ENCODE measurements around the gene TDRD3.

GRCh38 chr13:60433505-60433904, 36.5 kb downstream of the TDRD3 start:
- TF ChIP-seq, protein P1, sequence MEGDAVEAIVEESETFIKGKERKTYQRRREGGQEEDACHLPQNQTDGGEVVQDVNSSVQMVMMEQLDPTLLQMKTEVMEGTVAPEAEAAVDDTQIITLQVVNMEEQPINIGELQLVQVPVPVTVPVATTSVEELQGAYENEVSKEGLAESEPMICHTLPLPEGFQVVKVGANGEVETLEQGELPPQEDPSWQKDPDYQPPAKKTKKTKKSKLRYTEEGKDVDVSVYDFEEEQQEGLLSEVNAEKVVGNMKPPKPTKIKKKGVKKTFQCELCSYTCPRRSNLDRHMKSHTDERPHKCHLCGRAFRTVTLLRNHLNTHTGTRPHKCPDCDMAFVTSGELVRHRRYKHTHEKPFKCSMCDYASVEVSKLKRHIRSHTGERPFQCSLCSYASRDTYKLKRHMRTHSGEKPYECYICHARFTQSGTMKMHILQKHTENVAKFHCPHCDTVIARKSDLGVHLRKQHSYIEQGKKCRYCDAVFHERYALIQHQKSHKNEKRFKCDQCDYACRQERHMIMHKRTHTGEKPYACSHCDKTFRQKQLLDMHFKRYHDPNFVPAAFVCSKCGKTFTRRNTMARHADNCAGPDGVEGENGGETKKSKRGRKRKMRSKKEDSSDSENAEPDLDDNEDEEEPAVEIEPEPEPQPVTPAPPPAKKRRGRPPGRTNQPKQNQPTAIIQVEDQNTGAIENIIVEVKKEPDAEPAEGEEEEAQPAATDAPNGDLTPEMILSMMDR (IDR thresholded peaks at IDR 0.05; ENCODE audit: borderline replicate concordance, extremely low read depth, low read length, poor library complexity, severe bottlenecking): no peak
- TF ChIP-seq EZH2 (IDR thresholded peaks at IDR 0.05; ENCODE audit: borderline replicate concordance, low read depth, low read length, severe bottlenecking): no peak

Data from DND-41 (cell line).